ENCODE measurements around the gene TTC16. TPM values are rescaled to one million over a fixed set of nuclear protein-coding genes. Genes with fewer than 3 reads are reported as not detected.

Gene TTC16
- total and polyA plus RNA-seq, 12 donors = under 0.01 to 1.0 (median 0.32) TPM; not detected in 2

- Histone ChIP-seq H3K36me3 (replicated peaks in 1 of 2) (peaks cover 0 to 46% of the 10 kb centered on the region in 2 donors), H3K9me3 (replicated peaks in 1 of 3) (no peaks in the 10 kb centered on the region), H3K27me3 (no peaks in the 10 kb centered on the region), H3K4me3 (no peak overlapping the region), H3K27ac (no peak overlapping the region), H3K4me1 (replicated peaks in 1 of 2) (peaks cover 7 to 13% of the 10 kb centered on the region in 2 donors)
- WGBS, 4 donors = 82 to 93% (median 88%) methylated on average over 6 of the region's 6 CpGs
- no peak for DNase-seq
- intact Hi-C loops (cut with DNase I) = no loop called here
- TF ChIP-seq CTCF (IDR thresholded peaks at IDR 0.05) = no peak
Measured at GRCh38 chr9:127686461-127687393, 29.2 kb upstream of the TTC16 start.

- TF ChIP-seq CTCF (IDR thresholded peaks at IDR 0.05) (no peak), POLR2A (IDR thresholded peaks at IDR 0.05) (no peak)
- Histone ChIP-seq H3K27ac (no peak overlapping the region), H3K36me3 (replicated peaks in 1 of 2) (peaks cover 0 to 23% of the 10 kb centered on the region in 2 donors), H3K27me3 (no peaks in the 10 kb centered on the region), H3K4me1 (replicated peaks in 1 of 2) (no peaks in the 10 kb centered on the region), H3K9me3 (replicated peaks in 1 of 3) (no peaks in the 10 kb centered on the region), H3K4me3 (no peak overlapping the region)
- WGBS, 4 donors = 93 to 97% (median 94%) methylated on average over 11 to 13 of the region's 13 CpGs
- DNase-seq = no peak
- intact Hi-C loops (cut with DNase I) = no loop called here
Measured at GRCh38 chr9:127689329-127690000, 26.4 kb upstream of the TTC16 start.

- WGBS, 4 donors = 93 to 95% (median 94%) methylated on average over 10 of the region's 10 CpGs
- H3K9me3 ChIP-seq (replicated peaks in 1 of 3) = no peaks in the 10 kb centered on the region
- H3K36me3 ChIP-seq (replicated peaks in 1 of 2) = peaks cover 0 to 20% of the 10 kb centered on the region in 2 donors
- H3K27me3 ChIP-seq = no peaks in the 10 kb centered on the region
- no peak overlapping the region for H3K27ac ChIP-seq
- TF ChIP-seq CTCF (IDR thresholded peaks at IDR 0.05) (no peak), POLR2A (IDR thresholded peaks at IDR 0.05) (no peak)
- intact Hi-C loops (cut with DNase I) = no loop called here
- H3K4me3 ChIP-seq = no peak overlapping the region
- H3K4me1 ChIP-seq (replicated peaks in 1 of 2) = no peaks in the 10 kb centered on the region
- no peak for DNase-seq
Measured at GRCh38 chr9:127690735-127691134, 25.1 kb upstream of the TTC16 start.

- WGBS, 4 donors = 89 to 94% (median 90%) methylated on average over 20 of the region's 20 CpGs
- peaks cover 0 to 14% of the 10 kb centered on the region in 2 donors for H3K36me3 ChIP-seq (replicated peaks in 1 of 2)
Measured at GRCh38 chr9:127692071-127692470, 23.8 kb upstream of the TTC16 start.

More at GRCh38 chr9:127692071-127692470, 23.8 kb upstream of the TTC16 start:
- H3K4me1 ChIP-seq (replicated peaks in 1 of 2) = no peaks in the 10 kb centered on the region
- H3K27ac ChIP-seq = no peak overlapping the region
- H3K27me3 ChIP-seq = no peaks in the 10 kb centered on the region
- H3K4me3 ChIP-seq = no peak overlapping the region
- H3K9me3 ChIP-seq (replicated peaks in 1 of 3) = no peaks in the 10 kb centered on the region
- TF ChIP-seq CTCF (IDR thresholded peaks at IDR 0.05) (no peak), POLR2A (IDR thresholded peaks at IDR 0.05) (no peak)
- no peak for DNase-seq
- intact Hi-C loops (cut with DNase I) = no loop called here
